Measurements from ENCODE around the gene GRID1.

- TF ChIP-seq, protein P1, sequence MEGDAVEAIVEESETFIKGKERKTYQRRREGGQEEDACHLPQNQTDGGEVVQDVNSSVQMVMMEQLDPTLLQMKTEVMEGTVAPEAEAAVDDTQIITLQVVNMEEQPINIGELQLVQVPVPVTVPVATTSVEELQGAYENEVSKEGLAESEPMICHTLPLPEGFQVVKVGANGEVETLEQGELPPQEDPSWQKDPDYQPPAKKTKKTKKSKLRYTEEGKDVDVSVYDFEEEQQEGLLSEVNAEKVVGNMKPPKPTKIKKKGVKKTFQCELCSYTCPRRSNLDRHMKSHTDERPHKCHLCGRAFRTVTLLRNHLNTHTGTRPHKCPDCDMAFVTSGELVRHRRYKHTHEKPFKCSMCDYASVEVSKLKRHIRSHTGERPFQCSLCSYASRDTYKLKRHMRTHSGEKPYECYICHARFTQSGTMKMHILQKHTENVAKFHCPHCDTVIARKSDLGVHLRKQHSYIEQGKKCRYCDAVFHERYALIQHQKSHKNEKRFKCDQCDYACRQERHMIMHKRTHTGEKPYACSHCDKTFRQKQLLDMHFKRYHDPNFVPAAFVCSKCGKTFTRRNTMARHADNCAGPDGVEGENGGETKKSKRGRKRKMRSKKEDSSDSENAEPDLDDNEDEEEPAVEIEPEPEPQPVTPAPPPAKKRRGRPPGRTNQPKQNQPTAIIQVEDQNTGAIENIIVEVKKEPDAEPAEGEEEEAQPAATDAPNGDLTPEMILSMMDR (optimal IDR thresholded peaks at IDR 0.05 in 1 of 3, IDR thresholded peaks at IDR 0.05 in 1 of 3, conservative IDR thresholded peaks at IDR 0.05 in 1 of 3; ENCODE audit: extremely low read depth in 1 of 3, insufficient read depth in 2 of 3, low read length in 3 of 3), result no peak
- no peak for TF ChIP-seq EZH2 (IDR thresholded peaks at IDR 0.05; ENCODE audit: low read length)
Observed at GRCh38 chr10:85934586-85934985, 432.0 kb downstream of the GRID1 start.
